DLD1 (cell line): ENCODE results near the gene NNAT.

Experiments used
- in situ Hi-C: cut with HindIII; loops from 2 replicates; pipeline ENCODE4 v1.10.0; 2017; ENCODE audit warnings: low sequenced_read_pairs

NNAT gene

DNA sequence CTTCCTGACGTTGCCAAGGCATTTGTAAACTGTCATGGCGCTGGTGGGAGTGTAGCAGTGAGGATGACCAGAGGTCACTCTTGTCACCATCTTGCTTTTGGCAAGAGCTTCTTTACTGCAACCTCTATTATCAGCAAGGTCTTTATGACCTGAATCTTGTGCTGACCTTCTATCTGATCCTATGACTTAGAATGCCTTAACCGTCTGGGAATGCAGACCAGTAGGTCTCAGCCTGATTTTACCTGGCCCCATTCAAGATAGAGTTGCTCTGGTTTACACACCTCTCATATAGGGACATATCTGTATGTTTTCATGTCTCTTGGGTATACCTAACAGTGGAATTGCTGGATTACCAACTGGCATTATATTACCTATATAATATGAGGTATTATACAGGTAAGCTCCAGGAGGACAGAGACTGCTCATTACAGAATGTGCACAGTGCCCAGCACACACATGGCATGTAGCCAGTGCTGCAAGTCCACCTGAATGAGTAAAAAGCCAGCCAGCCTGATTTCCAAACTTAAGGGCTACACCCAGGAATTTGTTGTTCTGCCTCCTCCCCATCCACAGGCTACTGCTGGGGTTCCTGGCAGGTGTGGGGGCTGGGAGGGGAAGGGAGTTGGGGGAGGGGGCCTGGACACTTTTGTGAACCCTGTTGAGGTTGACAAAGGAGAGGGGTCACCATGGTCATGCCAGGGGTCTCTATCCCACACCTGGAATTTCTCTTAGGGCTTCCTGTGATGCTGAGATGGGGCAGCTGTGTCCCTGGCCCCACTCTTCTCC lies 41.8 kb downstream of the NNAT start:
- in situ Hi-C loops, result no loop called here

DNA sequence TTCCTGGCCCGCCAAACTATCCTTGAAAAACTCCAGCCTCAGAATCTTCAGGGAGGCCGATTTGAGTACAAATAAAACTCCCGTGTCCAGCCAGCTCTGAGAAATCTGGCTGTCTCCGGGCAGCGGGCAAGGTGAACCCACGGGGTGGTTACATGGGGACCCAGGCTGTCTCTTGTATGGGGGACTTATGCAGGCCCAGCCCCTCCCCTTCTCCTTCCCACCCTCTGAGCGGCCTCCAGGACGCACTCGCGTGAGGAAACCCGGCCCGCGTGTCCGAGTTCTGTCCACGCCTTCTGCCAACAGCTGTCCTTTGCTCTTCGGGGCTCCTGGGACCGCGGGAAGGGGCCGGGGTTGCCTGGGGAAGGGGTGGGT lies 43.0 kb downstream of the NNAT start:
- in situ Hi-C loops, result no loop called here

DNA sequence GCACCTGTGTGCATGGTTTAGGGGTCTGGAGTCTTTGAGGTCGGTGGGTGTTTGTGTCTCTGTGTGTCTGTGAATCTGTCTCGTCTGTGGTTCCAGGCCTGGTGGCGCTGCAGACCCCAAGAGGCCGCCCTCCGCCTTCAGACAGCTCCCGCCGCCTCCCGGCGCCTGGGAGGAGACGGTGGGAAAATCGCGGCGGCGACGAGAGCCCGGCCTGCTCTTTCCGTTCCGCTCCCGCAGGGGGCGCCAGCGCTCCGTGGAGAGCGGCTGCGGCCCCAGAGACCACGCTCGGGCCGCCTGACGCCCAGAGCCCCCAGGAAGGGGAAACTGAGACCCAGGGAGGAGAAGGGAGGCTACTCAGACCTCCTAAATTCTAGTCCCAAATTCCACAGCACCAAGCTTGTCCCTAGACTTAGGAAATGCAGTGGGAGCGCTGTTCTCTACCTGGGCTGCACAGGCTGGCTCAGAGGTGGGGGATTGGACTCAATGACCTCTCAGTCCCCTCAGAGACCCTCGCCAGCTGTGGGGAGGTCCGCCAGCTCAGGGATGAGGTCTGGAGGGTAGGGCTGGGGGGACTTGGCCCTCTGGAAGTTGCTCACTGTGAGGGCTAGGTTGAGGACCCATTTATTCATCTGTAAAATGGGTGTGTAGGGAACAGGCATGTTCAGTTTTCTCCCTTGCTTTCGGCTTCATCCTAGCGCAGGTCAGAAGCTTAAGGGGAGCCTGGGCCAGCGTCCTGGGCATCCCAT lies 43.5 kb downstream of the NNAT start:
- in situ Hi-C loops, result no loop called here

- in situ Hi-C loops, result no loop called here
These were observed 44.2 kb downstream of the NNAT start for GRCh38 chr20:37565134-37565811.

DNA sequence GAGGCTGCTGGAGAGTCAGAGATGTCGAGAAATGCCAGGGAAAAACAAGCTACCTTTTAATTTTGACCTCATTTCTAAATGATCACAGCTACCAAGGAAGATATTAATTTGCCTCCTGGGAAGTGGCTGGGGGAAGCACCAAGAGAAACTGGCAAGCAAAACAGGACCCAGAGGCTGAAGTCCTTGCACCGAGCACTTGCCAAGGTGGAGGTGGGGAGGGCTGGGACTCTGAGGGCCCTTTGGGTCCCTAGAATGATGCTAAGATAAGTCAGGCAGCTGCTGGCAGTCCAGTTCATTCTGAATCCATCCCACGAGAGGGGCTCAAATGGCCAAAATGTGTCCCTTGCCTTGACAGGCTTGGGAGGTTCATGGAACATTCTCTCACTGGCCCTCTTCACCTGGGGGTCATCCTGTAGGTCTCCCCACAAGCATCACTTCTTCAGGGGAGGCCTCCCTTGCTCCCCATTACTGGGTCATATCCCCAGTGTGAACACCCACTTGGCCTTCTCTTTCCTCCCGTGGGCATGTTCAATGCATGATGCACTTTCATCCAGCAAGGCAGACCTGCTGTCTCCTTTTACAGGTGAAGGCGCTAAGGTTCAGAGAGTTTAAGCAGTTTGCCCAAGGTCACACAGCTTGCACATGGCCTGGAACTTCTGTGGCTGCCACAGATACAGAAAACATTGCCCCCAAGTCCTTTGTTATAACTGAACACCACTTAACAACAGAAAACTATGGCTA lies 45.7 kb downstream of the NNAT start:
- in situ Hi-C loops, result no loop called here

GRCh38 chr20:37567331-37567665 lies 46.2 kb downstream of the NNAT start:
- in situ Hi-C loops, result no loop called here

DNA sequence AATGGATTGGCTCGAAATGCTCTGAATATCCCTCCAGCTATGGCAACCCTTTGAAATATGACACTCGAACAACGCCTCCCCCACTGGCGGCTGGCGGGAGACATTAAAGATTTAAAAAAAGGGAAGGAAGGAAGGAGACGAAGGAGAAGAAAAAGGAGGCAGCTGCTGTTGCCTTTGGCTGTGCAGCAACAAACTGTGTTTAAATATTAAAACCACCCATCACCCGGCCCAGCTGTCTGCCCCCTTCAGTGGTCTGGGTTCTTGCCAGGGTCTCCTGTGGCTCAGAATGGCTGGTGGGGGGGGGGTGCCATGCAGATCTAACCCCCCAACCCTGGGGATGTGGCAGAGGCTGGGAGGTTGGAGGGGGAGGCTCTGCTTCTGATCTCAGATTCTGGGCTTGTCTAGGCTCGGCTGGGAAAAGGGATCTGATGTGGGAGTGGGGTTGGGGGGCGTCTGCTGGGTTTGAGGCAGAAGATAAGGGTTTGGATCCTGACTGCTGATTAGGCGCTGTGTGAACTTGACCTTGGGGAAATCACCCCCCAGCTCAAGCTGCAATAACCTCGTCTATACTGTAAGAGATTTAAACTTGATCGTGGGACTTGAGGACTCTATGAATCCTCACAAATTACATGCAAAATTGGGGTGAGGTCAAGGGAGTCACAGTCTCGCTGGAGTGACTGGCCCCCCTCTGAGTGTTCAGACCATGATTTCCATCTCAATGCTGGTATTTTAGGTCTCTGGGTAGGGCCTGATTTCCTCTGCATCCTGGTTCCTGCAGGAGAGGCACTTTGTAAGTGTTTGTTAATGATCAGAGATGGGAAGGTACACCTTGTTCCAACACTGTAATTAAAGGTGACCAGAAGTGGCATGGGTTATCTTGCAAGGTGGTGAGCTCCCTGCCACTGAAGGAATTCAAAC lies 46.9 kb downstream of the NNAT start:
- in situ Hi-C loops, result no loop called here

DNA sequence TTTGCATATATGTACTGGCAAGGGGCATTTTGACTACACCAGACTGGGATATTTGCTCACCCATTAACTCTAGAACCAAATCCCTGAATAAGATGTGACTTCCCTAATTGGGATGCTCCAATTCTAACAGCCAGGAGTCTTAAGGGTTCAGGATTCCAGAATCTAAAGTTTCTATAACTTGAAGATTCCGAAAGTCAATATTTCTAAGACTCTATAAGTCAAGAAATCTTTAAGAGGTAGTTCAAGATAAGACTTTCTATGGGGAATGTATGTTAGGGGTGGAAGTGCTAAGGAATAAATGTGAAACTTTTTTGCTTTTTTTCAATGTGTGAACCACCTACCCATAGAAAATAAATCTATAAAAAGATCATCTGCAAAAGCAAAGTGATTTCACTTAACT lies 49.4 kb downstream of the NNAT start:
- in situ Hi-C loops, result no loop called here

DNA sequence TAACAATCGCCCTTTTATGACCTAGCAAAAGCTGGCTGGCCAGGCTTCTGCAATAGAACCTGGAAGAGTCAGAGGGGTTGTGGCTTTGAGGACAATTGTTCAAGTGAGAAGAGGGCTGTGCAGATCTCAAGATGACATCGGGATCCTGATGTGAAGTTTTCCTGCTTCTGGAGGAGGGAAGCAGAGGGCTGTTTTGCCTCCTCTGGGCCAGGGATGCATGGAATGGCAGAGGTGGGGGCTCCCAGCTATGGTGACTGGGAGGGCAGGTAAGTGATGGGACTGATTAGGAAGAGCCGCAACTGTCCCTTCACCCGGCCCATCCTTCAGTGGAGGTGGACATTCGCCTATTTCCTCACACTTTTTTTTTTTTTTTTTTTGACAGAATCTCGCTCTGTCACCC lies 50.0 kb downstream of the NNAT start:
- in situ Hi-C loops, result no loop called here
